ENCODE results near the gene PLD2.
"Not testable (repeated sequence)": the region's sequence is repeated elsewhere in the genome, so short reads cannot be mapped to it uniquely, and the experiment has no call there.

PLD2 gene

DNA sequence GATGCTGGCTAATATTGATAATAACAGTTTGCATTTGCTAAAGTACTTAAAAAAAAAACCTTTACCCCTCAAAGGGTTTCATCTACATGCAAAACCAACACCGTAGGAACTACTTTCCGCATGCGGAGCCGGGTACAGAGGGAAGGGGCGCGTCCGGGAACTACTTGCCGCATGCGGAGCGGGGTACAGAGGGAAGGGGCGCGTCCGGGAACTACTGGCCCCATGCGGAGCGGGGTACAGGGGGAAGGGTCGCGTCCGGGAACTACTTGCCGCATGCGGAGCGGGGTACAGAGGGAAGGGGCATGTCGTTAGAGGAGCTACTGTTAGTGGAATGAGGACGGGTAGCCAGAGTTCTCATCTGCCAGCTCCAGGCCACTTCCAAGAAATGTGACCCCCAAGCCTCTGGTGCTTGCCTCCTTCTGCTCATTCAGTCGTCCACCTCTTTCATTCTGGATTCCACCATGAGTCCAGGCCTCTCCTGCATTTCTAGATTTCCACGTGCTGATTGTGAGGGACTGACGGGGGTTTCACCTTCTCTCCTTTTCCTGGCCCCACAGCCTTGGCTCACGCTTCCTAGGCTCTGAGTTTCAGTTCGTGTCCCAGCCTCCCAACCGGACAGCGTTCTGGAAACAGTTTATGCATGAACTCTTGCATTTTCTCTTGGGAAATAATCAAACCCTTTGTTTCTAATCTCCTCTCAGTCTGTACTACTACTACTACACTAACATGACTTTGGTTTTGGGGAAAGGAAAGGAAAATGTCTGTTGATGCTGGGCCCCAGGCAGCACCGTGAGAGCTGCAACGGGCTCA lies 53.1 kb downstream of the PLD2 start:
- no peak for DNase-seq

- no peak for DNase-seq
Measured at GRCh38 chr17:4860651-4861050, 53.7 kb downstream of the PLD2 start.

- no peak for DNase-seq
Measured at GRCh38 chr17:4861052-4861451, 54.1 kb downstream of the PLD2 start.

GRCh38 chr17:4862720-4863119 lies 55.8 kb downstream of the PLD2 start:
- DNase-seq = no peak

- no peak for DNase-seq
Measured at GRCh38 chr17:4863321-4863720, 56.4 kb downstream of the PLD2 start.

DNA sequence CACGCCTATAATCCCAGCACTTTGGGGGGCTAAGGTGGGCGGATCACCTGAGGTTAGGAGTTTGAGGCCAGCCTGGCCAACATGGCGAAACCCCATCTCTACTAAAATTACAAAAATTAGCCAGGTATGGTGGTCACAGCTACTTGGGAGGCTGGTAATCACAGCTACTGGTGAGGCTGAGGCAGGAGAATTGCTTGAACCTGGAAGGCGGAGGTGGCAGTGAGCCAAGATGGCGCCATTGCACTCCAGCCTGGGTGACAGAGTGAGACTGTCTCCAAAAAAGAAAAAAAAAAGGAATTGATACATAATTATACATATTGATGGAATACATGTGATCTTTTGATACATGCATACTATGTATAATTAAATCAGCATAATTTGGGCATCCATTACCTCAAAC lies 60.6 kb downstream of the PLD2 start:
- DNase-seq = not testable (repeated sequence)

DNA sequence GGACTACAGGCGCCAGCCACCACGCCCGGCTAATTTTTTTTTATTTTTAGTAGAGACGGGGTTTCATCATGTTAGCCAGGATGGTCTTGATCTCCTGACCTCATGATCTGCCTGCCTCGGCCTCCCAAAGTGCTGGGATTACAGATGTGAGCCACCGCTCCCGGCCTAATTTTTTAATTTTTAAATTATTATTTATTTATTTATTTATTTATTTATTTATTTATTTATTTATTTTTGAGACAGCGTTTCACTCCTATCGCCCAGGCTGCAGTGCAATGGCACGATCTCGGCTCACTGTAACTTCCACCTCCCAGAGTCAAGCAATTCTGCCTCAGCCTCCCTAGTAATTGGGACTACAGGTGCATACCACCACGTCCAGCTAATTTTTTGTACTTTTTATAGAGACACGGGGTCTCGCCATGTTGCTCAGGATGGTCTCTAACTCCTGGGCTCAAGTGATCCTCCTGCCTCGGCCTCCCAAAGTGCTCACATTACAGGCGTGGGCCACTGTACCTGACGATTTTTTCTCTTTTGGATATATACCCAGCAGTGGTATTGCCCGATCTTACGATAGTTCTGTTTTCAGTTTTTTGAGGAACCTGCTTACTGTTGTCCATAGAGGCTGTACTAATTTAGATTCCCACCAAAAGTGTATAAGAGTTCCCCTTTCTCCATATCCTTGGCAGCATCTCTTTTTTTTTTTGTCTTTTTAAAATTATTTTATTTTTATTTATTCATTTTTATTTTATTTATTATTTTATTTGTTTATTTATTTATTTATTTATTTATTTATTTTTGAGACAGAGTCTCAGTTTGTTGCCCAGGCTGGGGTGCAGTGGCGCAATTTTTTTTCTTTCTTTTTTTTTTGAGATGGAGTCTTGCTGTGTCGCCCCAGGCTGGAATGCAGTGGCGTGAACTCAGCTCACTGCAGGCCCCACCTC lies 62.4 kb downstream of the PLD2 start:
- DNase-seq = not testable (repeated sequence)

DNA sequence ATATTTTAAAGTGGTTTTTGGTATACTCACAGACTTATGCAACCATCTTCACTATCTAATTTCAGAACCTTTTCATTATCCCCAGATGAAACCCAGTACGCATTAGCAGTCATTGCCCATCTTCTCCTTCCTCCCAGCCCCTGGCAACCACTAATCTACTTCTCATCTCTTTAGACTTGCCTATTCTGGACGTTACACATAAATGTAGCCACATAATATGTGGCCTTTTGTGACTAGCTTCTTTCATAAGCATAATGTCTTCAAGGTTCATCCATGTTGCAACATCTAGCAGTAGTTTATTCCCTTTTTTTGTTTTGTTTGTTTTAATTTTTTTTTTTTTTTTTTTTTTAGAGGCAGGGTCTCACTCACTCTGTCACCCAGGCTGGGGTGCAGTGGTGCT lies 63.9 kb downstream of the PLD2 start:
- no peak for DNase-seq

DNA sequence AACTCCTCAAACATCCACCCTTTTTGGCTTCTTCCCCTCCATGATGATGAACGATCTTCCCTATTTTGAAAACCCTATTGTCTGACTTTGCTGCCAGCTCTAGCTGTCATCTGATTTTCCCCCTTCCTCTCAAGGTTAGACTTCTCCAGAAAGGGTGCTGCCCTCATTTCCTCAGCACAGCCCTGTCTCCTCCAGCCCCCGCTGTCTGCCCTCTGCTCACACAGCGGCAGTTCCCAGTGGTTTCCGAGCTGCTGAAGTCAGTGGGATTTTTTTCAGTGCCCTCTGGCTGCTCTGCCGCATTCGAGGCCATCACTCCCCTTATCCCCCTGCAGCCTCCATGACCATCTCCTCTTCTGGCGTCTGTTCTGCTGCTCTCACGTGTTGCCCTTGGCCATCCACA lies 65.8 kb downstream of the PLD2 start:
- DNase-seq = no peak
